HT-29 (cell line): ENCODE measurements around the gene RRAGD. TPM values are rescaled to one million over a fixed set of nuclear protein-coding genes. Genes with fewer than 3 reads are reported as not detected.
A peak's percentile ranks its signal among the peaks of the same experiment; 100 is the strongest.

Experiments used
- DNase-seq: peaks from one replicate; pipeline ENCODE4 v3.0.0-alpha.2; 2015; ENCODE audit warnings: low spot score
- total RNA-seq: library from RNA; depleted of rRNA; stranded (reverse); fragments of >200 nt; shearing (Covaris generic); gene quantifications from 2 replicates; pipeline ENCODE4 v1.2.3, GENCODE V29; 2014; rRNA removed

The RRAGD gene
- not detected in 2 replicates for total RNA-seq

- DNase-seq: no peak
These were observed at the start of gene RRAGD for GRCh38 chr6:89412071-89413005. Gene RRAGD (minus strand): TSS chr6:89412273. CDS start chr6:89411993, 280 bp downstream.

- DNase-seq: no peak
These were observed 48.6 kb upstream of the RRAGD start for GRCh38 chr6:89460713-89461112.

GRCh38 chr6:89459501-89459900 is 47.4 kb upstream of the RRAGD start:
- no peak for DNase-seq

GRCh38 chr6:89458704-89459103 is 46.6 kb upstream of the RRAGD start:
- no peak for DNase-seq

GRCh38 chr6:89454300-89454699 is 42.2 kb upstream of the RRAGD start:
- no peak for DNase-seq

GRCh38 chr6:89452281-89452680 is 40.2 kb upstream of the RRAGD start:
- DNase-seq: no peak

GRCh38 chr6:89449193-89449592 is 37.1 kb upstream of the RRAGD start:
- no peak for DNase-seq

GRCh38 chr6:89443658-89444057 is 31.6 kb upstream of the RRAGD start:
- no peak for DNase-seq

- no peak for DNase-seq
These were observed 28.1 kb upstream of the RRAGD start for GRCh38 chr6:89440200-89440599.

- DNase-seq: no peak
These were observed 26.9 kb upstream of the RRAGD start for GRCh38 chr6:89439014-89439413.

- peak; percentile 9 for DNase-seq
These were observed 26.2 kb upstream of the RRAGD start for GRCh38 chr6:89438248-89438647.

GRCh38 chr6:89436226-89436625 is 24.2 kb upstream of the RRAGD start:
- DNase-seq: no peak

GRCh38 chr6:89434954-89435353 is 22.9 kb upstream of the RRAGD start:
- DNase-seq: no peak

- no peak for DNase-seq
These were observed 22.1 kb upstream of the RRAGD start for GRCh38 chr6:89434150-89434499.

- DNase-seq: no peak
These were observed 21.4 kb upstream of the RRAGD start for GRCh38 chr6:89433252-89434149.

GRCh38 chr6:89432875-89433251 is 20.8 kb upstream of the RRAGD start, which contains the start of gene ANKRD6:
Gene ANKRD6 (plus strand): TSS chr6:89433152. CDS start chr6:89566977, 133,825 bp downstream.
- DNase-seq: no peak

- DNase-seq: no peak
These were observed 18.3 kb upstream of the RRAGD start for GRCh38 chr6:89430201-89430962.

GRCh38 chr6:89416796-89417195 is 4.7 kb upstream of the RRAGD start:
- no peak for DNase-seq

- DNase-seq: no peak
These were observed 3.1 kb upstream of the RRAGD start for GRCh38 chr6:89415185-89415584.

- no peak for DNase-seq
These were observed 2.1 kb upstream of the RRAGD start for GRCh38 chr6:89414215-89414614.

GRCh38 chr6:89413006-89413400 is 930 bp upstream of the RRAGD start:
- DNase-seq: no peak
